HL-60 (cell line): ENCODE measurements around the gene EHD4.

Experiments used
- DNase-seq, 2 experiments: peaks; one replicate each; pipeline ENCODE4 v3.0.0-alpha.2; 2010 to 2020; ENCODE audit warnings: low read depth in 1 of 2, low spot score in 1 of 2
- H3K27ac ChIP-seq: fragments of 250-450 bp; sonication (Bioruptor Pico); replicated peaks from 2 replicates; pipeline ENCODE4 v1.5.1; 2020; ENCODE audit warnings: mild to moderate bottlenecking, moderate library complexity
- H3K27me3 ChIP-seq: fragments of 250-450 bp; sonication (Bioruptor Pico); 2 replicates; pipeline ENCODE4 v1.5.1; 2021; ENCODE audit warnings: mild to moderate bottlenecking, moderate library complexity; ENCODE audit not compliant: insufficient read depth, poor library complexity, severe bottlenecking
- H3K4me3 ChIP-seq: replicated peaks from 2 replicates; pipeline ENCODE4 v1.5.1; 2011; ENCODE audit warnings: mild to moderate bottlenecking, control low read depth, low read length; ENCODE audit not compliant: insufficient read depth
- CTCF ChIP-seq: IDR thresholded peaks from one replicate; pipeline ENCODE4 v1.5.1; 2011; ENCODE audit warnings: low read length, control low read depth, inconsistent platforms; ENCODE audit not compliant: insufficient read depth
- GABPA ChIP-seq: IDR thresholded peaks from 2 replicates; pipeline ENCODE4 v1.6.1; 2012; ENCODE audit warnings: low read depth
- POLR2AphosphoS5 ChIP-seq: IDR thresholded peaks from 2 replicates; pipeline ENCODE4 v1.6.1; 2012; ENCODE audit warnings: low read depth
- REST ChIP-seq: IDR thresholded peaks from 2 replicates; pipeline ENCODE4 v1.6.1; 2012; ENCODE audit warnings: low read depth; ENCODE audit not compliant: insufficient replicate concordance
- SPI1 ChIP-seq: IDR thresholded peaks from 2 replicates; pipeline ENCODE4 v1.6.1; 2012; ENCODE audit warnings: low read depth, mild to moderate bottlenecking, borderline replicate concordance

Gene EHD4

GRCh38 chr15:42018306-42019224 is 46.2 kb upstream of the EHD4 start:
- no peak overlapping the region for H3K27ac ChIP-seq
- H3K4me3 ChIP-seq = no peak overlapping the region
- no peak for DNase-seq
- no peaks in the 10 kb centered on the region for H3K27me3 ChIP-seq
- TF ChIP-seq POLR2AphosphoS5 = no peak
- no peak for TF ChIP-seq SPI1
- TF ChIP-seq REST = no peak
- TF ChIP-seq CTCF = no peak
- TF ChIP-seq GABPA = no peak

- no peak for TF ChIP-seq CTCF
- TF ChIP-seq SPI1 = no peak
- TF ChIP-seq REST = no peak
- no peak for TF ChIP-seq GABPA
- no peak for TF ChIP-seq POLR2AphosphoS5
- H3K4me3 ChIP-seq = no peak overlapping the region
- DNase-seq = no peak
- no peaks in the 10 kb centered on the region for H3K27me3 ChIP-seq
- H3K27ac ChIP-seq = no peak overlapping the region
These were observed 44.6 kb upstream of the EHD4 start for GRCh38 chr15:42016971-42017370.

- TF ChIP-seq POLR2AphosphoS5 = no peak
- no peak for TF ChIP-seq CTCF
- TF ChIP-seq GABPA = no peak
- no peak for TF ChIP-seq SPI1
- TF ChIP-seq REST = no peak
- Histone ChIP-seq H3K27me3 (no peaks in the 10 kb centered on the region), H3K27ac (no peak overlapping the region), H3K4me3 (no peak overlapping the region)
- DNase-seq = no peak
These were observed 42.0 kb upstream of the EHD4 start for GRCh38 chr15:42014406-42014805.
